Renal cortex interstitium (tissue), 11 donors: ENCODE measurements around the gene CEACAM19. TPM values are rescaled to one million over a fixed set of nuclear protein-coding genes. Genes with fewer than 3 reads are reported as not detected.

Experiments
- DNase-seq, 11 donors: peaks; one replicate each; pipeline ENCODE4 v3.0.0-alpha.2; 2013; ENCODE audit warnings: low read depth in 9 of 11, low spot score in 4 of 11; ENCODE audit errors: extremely low read depth in 1 of 11
- polyA plus RNA-seq, 3 donors: library from polyadenylated mRNA; unstranded; fragments of 120-200 nt; gene quantifications; one replicate each; pipeline ENCODE4 v1.2.1, GENCODE V29; 2013; ENCODE audit not compliant: insufficient read length in 3 of 3

Gene CEACAM19
- polyA plus RNA-seq, 3 donors: 12.3 to 24.0 (median 12.5) TPM

- no peak for DNase-seq
Observed at GRCh38 chr19:44731622-44732021, 60.3 kb downstream of the CEACAM19 start.

- no peak for DNase-seq
Observed at GRCh38 chr19:44732235-44733014, 61.1 kb downstream of the CEACAM19 start.

Other genes with a start within 250 kb of the CEACAM19 start
- 10 to 100 TPM; 16.1 to 18.0 (median 16.9) TPM for gene ZNF229, start 223.0 kb upstream of the CEACAM19 start, polyA plus RNA-seq
- gene ZNF180, start 171.0 kb upstream of the CEACAM19 start, polyA plus RNA-seq: 10 to 100 TPM; 15.3 to 17.6 (median 16.4) TPM
- not detected for gene CEACAM20, start 141.8 kb upstream of the CEACAM19 start, polyA plus RNA-seq
- 1 to 10 TPM in 1 of 3 donors, under 1 TPM in 2; 0.83 to 2.4 (median 0.92) TPM for gene IGSF23, start 57.9 kb upstream of the CEACAM19 start, polyA plus RNA-seq
- gene PVR, start 27.6 kb upstream of the CEACAM19 start, polyA plus RNA-seq: 10 to 100 TPM; 31.9 to 37.7 (median 34.1) TPM
- not detected for gene CEACAM16, start 27.7 kb downstream of the CEACAM19 start, polyA plus RNA-seq
- 10 to 100 TPM in 1 of 3 donors, 1 to 10 TPM in 2; 4.4 to 14.3 (median 9.0) TPM for gene BCL3, start 77.2 kb downstream of the CEACAM19 start, polyA plus RNA-seq
- gene CBLC, start 106.4 kb downstream of the CEACAM19 start, polyA plus RNA-seq: 10 to 100 TPM in 1 of 3 donors, 1 to 10 TPM in 2; 5.4 to 10.1 (median 5.6) TPM
- gene BCAM, start 137.6 kb downstream of the CEACAM19 start, polyA plus RNA-seq: 100 to 1,000 TPM; 433 to 689 (median 663) TPM
- 100 to 1,000 TPM; 152 to 171 (median 163) TPM for gene NECTIN2, start 174.8 kb downstream of the CEACAM19 start, polyA plus RNA-seq
- gene TOMM40, start 219.8 kb downstream of the CEACAM19 start, polyA plus RNA-seq: 10 to 100 TPM; 38.5 to 53.5 (median 46.5) TPM
- 100 to 1,000 TPM; 280 to 456 (median 412) TPM for gene APOE, start 234.3 kb downstream of the CEACAM19 start, polyA plus RNA-seq
- 10 to 100 TPM; 11.1 to 13.2 (median 11.4) TPM for gene APOC1, start 243.1 kb downstream of the CEACAM19 start, polyA plus RNA-seq